PFSK-1 (cell line): ENCODE data around the gene CADM2.

Experiments used
- FOXP2 ChIP-seq: optimal IDR thresholded peaks from 2 replicates; pipeline ENCODE3; 2011; ENCODE audit warnings: borderline replicate concordance, control low read depth, inconsistent platforms; ENCODE audit not compliant: insufficient read depth; ENCODE audit errors: extremely low read length, extremely low read depth
- POLR2AphosphoS5 ChIP-seq: IDR thresholded peaks from 2 replicates; pipeline ENCODE4 v1.6.1; 2012; ENCODE audit warnings: low read depth, mild to moderate bottlenecking, control low read depth, low read length, moderate library complexity
- REST ChIP-seq, 2 experiments: IDR thresholded peaks; 2 replicates each; pipeline versions ENCODE4 v1.6.1 to v1.8.0; 2011 to 2012; ENCODE audit warnings: low read depth in 2 of 2, low read length in 2 of 2, control low read depth in 1 of 2, inconsistent platforms in 1 of 2, mild to moderate bottlenecking in 1 of 2, moderate library complexity in 1 of 2; ENCODE audit not compliant: insufficient read depth in 1 of 2
- SIN3A ChIP-seq: IDR thresholded peaks from 2 replicates; pipeline ENCODE4 v1.6.1; 2012; ENCODE audit warnings: mild to moderate bottlenecking, low read length, moderate library complexity, borderline replicate concordance; ENCODE audit not compliant: insufficient read depth
- TAF1 ChIP-seq: IDR thresholded peaks from 2 replicates; pipeline ENCODE4 v1.6.1; 2012; ENCODE audit warnings: low read length, control low read depth, borderline replicate concordance; ENCODE audit not compliant: insufficient read depth

The CADM2 gene

GRCh38 chr3:85574006-85574705 is 615.4 kb downstream of the CADM2 start:
- TF ChIP-seq POLR2AphosphoS5 (no peak), FOXP2 (no peak), TAF1 (no peak)

GRCh38 chr3:85576091-85576690 is 617.4 kb downstream of the CADM2 start:
- TF ChIP-seq TAF1 (no peak), POLR2AphosphoS5 (no peak), SIN3A (no peak), FOXP2 (no peak), REST (IDR thresholded peaks at IDR 0.05; ENCODE audit: insufficient read depth in 1 of 2, low read depth in 2 of 2, low read length in 2 of 2) (no peak)

- TF ChIP-seq REST (IDR thresholded peaks at IDR 0.05; ENCODE audit: insufficient read depth in 1 of 2, low read depth in 2 of 2, low read length in 2 of 2) (no peak), POLR2AphosphoS5 (no peak), FOXP2 (no peak), TAF1 (no peak), SIN3A (no peak)
These were observed 618.0 kb downstream of the CADM2 start for GRCh38 chr3:85576697-85577200.

GRCh38 chr3:85584779-85585356 is 626.1 kb downstream of the CADM2 start:
- TF ChIP-seq REST (IDR thresholded peaks at IDR 0.05; ENCODE audit: insufficient read depth in 1 of 2, low read depth in 2 of 2, low read length in 2 of 2) (no peak), FOXP2 (no peak), SIN3A (no peak), TAF1 (no peak), POLR2AphosphoS5 (no peak)

- no peak for TF ChIP-seq REST (IDR thresholded peaks at IDR 0.05; ENCODE audit: insufficient read depth in 1 of 2, low read depth in 2 of 2, low read length in 2 of 2)
- no peak for TF ChIP-seq TAF1
- TF ChIP-seq FOXP2 = no peak
- no peak for TF ChIP-seq SIN3A
- no peak for TF ChIP-seq POLR2AphosphoS5
These were observed 627.2 kb downstream of the CADM2 start for GRCh38 chr3:85586018-85586417.
